ENCODE measurements around the gene ATG2A. TPM values are rescaled to one million over a fixed set of nuclear protein-coding genes. Genes with fewer than 3 reads are reported as not detected.

Gene ATG2A
- polyA plus RNA-seq, 3 donors: 2.6 to 24.9 (median 4.0) TPM

DNA sequence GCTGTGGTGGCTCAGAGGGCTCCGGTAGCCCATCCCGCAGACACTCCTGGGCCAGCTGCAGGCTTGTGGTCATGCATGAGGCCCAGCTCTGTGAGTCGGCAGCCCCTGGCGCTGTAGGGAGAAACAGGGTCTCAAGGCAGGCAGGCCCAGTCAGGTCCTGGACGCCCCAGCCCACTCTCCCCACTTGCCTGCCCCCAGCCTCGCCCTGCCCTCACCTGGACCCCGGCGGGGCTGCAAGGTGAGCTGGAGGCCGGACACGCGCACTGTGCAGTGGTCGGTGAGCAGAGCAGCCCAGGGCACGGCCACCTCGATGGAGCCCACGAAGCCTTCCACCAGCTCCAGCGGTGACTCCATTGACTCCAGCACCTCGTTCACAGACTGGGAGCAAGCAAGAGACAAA is 2.9 kb downstream of the ATG2A start:
- peaks cover 0 to 3% (median 0%) of the 10 kb centered on the region in 7 donors for H3K9me3 Mint-ChIP-seq
- peaks cover 49 to 56% of the 10 kb centered on the region in 2 donors for H3K36me3 ChIP-seq (replicated peaks in 1 of 2; ENCODE audit: control insufficient read depth in 1 of 2, insufficient read depth in 2 of 2, low read length in 2 of 2)
- no peak overlapping the region for H3K27ac ChIP-seq (ENCODE audit: low read depth in 1 of 2, low read length in 2 of 2)
- H3K36me3 Mint-ChIP-seq: peaks cover 43 to 51% of the 10 kb centered on the region in 2 donors
- no peak for DNase-seq
- H3K27me3 ChIP-seq (ENCODE audit: control insufficient read depth in 2 of 2, insufficient read depth in 2 of 2, low read length in 2 of 2): no peaks in the 10 kb centered on the region
- no peak overlapping the region for H2AFZ ChIP-seq (ENCODE audit: insufficient read depth, low read depth, low read length, poor library complexity, severe bottlenecking)
- H3K4me1 ChIP-seq (ENCODE audit: control insufficient read depth in 1 of 2, insufficient read depth in 2 of 2, low read length in 2 of 2): peaks cover 24 to 26% of the 10 kb centered on the region in 2 donors
- no peak overlapping the region for H3K9ac ChIP-seq (ENCODE audit: insufficient read depth, low read length, poor library complexity, severe bottlenecking)
- intact Hi-C loops (cut with micrococcal nuclease): no loop called here
- 96% methylated on average over 17 of the region's 17 CpGs for WGBS (ENCODE audit: insufficient coverage)
- peaks cover 0 to 2% (median 0%) of the 10 kb centered on the region in 3 donors for H3K27me3 Mint-ChIP-seq (ENCODE audit: low read depth in 3 of 3)
- no peaks in the 10 kb centered on the region for H3K9me3 ChIP-seq (replicated peaks in 1 of 2; ENCODE audit: control insufficient read depth in 1 of 2, insufficient read depth in 1 of 2, low read length in 2 of 2)
- H3K4me1 Mint-ChIP-seq: peaks cover 27% of the 10 kb centered on the region
- peaks cover 16% of the 10 kb centered on the region for H3K79me2 ChIP-seq (ENCODE audit: insufficient read depth, low read length)
- H4K20me1 ChIP-seq (ENCODE audit: insufficient read depth, low read length): peaks cover 28% of the 10 kb centered on the region
- H3K27ac Mint-ChIP-seq: peak overlapping the region in 3 of 7 donors; percentile 3 to 36 (median 15)
- no peak overlapping the region for H3K4me2 ChIP-seq (replicated peaks; ENCODE audit: extremely low read depth, low read length, poor library complexity, severe bottlenecking)
- no peak overlapping the region for H3K4me3 Mint-ChIP-seq
- TF ChIP-seq, protein P1, sequence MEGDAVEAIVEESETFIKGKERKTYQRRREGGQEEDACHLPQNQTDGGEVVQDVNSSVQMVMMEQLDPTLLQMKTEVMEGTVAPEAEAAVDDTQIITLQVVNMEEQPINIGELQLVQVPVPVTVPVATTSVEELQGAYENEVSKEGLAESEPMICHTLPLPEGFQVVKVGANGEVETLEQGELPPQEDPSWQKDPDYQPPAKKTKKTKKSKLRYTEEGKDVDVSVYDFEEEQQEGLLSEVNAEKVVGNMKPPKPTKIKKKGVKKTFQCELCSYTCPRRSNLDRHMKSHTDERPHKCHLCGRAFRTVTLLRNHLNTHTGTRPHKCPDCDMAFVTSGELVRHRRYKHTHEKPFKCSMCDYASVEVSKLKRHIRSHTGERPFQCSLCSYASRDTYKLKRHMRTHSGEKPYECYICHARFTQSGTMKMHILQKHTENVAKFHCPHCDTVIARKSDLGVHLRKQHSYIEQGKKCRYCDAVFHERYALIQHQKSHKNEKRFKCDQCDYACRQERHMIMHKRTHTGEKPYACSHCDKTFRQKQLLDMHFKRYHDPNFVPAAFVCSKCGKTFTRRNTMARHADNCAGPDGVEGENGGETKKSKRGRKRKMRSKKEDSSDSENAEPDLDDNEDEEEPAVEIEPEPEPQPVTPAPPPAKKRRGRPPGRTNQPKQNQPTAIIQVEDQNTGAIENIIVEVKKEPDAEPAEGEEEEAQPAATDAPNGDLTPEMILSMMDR (IDR thresholded peaks at IDR 0.05): no peak
- no peak overlapping the region for H3K4me3 ChIP-seq (replicated peaks in 1 of 3; ENCODE audit: low read depth in 2 of 3, low read length in 3 of 3)

DNA sequence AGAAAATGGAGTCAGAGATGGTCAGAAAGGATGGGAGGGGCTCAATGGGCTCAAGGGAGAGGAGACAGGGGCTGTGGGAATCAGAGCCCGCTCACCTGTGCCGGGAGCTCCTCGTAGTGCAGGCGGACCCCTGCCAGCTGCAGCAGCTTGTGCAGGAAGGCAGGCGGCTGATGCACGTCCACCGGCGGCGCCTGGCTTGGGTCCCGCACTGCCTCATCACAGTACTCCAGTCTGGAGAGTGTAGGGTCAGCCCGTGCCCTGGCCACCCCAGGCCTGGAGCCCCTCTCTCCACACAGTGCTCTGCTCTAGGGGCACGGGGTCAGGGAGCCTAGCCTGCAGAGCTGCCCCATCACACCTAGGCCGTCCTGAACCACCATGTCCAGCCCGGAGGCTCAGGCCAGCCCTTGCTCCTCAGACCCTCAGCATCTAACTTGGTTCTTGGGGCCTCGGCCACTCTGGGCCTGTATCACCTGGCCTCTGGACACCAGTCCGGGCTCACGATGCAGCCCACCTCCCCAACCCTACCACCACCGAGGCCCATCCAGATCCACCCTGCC is 3.8 kb downstream of the ATG2A start:
- no peak for DNase-seq
- WGBS (ENCODE audit: insufficient coverage): 92% methylated on average over 17 of the region's 18 CpGs
- peak overlapping the region in 1 of 7 donors; percentile 58 for H3K27ac Mint-ChIP-seq

More for the DNA sequence above, 3.8 kb downstream of the ATG2A start:
- Histone ChIP-seq H3K9ac (ENCODE audit: insufficient read depth, low read length, poor library complexity, severe bottlenecking) (no peak overlapping the region), H3K4me3 (replicated peaks in 1 of 3; ENCODE audit: low read depth in 2 of 3, low read length in 3 of 3) (no peak overlapping the region), H3K9me3 (replicated peaks in 1 of 2; ENCODE audit: control insufficient read depth in 1 of 2, insufficient read depth in 1 of 2, low read length in 2 of 2) (no peaks in the 10 kb centered on the region), H3K79me2 (ENCODE audit: insufficient read depth, low read length) (peaks cover 16% of the 10 kb centered on the region), H4K20me1 (ENCODE audit: insufficient read depth, low read length) (peaks cover 28% of the 10 kb centered on the region), H3K4me1 (ENCODE audit: control insufficient read depth in 1 of 2, insufficient read depth in 2 of 2, low read length in 2 of 2) (peaks cover 24 to 26% of the 10 kb centered on the region in 2 donors), H3K27me3 (ENCODE audit: control insufficient read depth in 2 of 2, insufficient read depth in 2 of 2, low read length in 2 of 2) (no peaks in the 10 kb centered on the region), H3K36me3 (replicated peaks in 1 of 2; ENCODE audit: control insufficient read depth in 1 of 2, insufficient read depth in 2 of 2, low read length in 2 of 2) (peaks cover 57 to 65% of the 10 kb centered on the region in 2 donors), H3K4me2 (replicated peaks; ENCODE audit: extremely low read depth, low read length, poor library complexity, severe bottlenecking) (no peak overlapping the region), H2AFZ (ENCODE audit: insufficient read depth, low read depth, low read length, poor library complexity, severe bottlenecking) (no peak overlapping the region), H3K27ac (ENCODE audit: low read depth in 1 of 2, low read length in 2 of 2) (no peak overlapping the region)
- H3K4me3 Mint-ChIP-seq: no peak overlapping the region
- intact Hi-C loops (cut with micrococcal nuclease): no loop called here
- TF ChIP-seq, protein P1 (IDR thresholded peaks at IDR 0.05): no peak
- peaks cover 0 to 2% (median 0%) of the 10 kb centered on the region in 3 donors for H3K27me3 Mint-ChIP-seq (ENCODE audit: low read depth in 3 of 3)
- peaks cover 50 to 60% of the 10 kb centered on the region in 2 donors for H3K36me3 Mint-ChIP-seq
- H3K4me1 Mint-ChIP-seq: peaks cover 27% of the 10 kb centered on the region
- peaks cover 0 to 3% (median 0%) of the 10 kb centered on the region in 7 donors for H3K9me3 Mint-ChIP-seq
